G401.6 (cell line): ENCODE results near the gene PRR19.

Experiments
- FAIRE-seq: peaks from 2 replicates; lab custom pipeline; 2012; peaks lifted over from hg19 to GRCh38; lab: Jason Lieb, UNC

The PRR19 gene

GRCh38 chr19:42349378-42350107 is 47.6 kb downstream of the PRR19 start:
- FAIRE-seq: no peak

GRCh38 chr19:42350417-42350816 is 48.5 kb downstream of the PRR19 start:
- FAIRE-seq: no peak

GRCh38 chr19:42351079-42351735 is 49.3 kb downstream of the PRR19 start:
- no peak for FAIRE-seq

- no peak for FAIRE-seq
Observed at GRCh38 chr19:42352301-42353259, 50.6 kb downstream of the PRR19 start.

- no peak for FAIRE-seq
Observed at GRCh38 chr19:42353341-42354015, 51.5 kb downstream of the PRR19 start.

GRCh38 chr19:42355896-42356295 is 54.0 kb downstream of the PRR19 start:
- no peak for FAIRE-seq

- FAIRE-seq: no peak
Observed at GRCh38 chr19:42356686-42357085, 54.8 kb downstream of the PRR19 start.

- no peak for FAIRE-seq
Observed at GRCh38 chr19:42357290-42357689, 55.4 kb downstream of the PRR19 start.
